Activated T-helper 2 cell treated with anti-CD3 and anti-CD28 coated beads, Interferon-gamma antibody, Interleukin-2, Interleukin-4, amounts not matched to agents 10 μg/mL and 5 μg/mL and 100 μg/mL, durations not matched to agents 14 hours and 24 hours and 36 hours (primary cell): ENCODE data around the gene ADGRG3. TPM values are rescaled to one million over a fixed set of nuclear protein-coding genes. Genes with fewer than 3 reads are reported as not detected.

Experiments used
- DNase-seq: peaks from one replicate; pipeline ENCODE4 v3.0.0; 2021; ENCODE audit warnings: low spot score
- H3K27ac Mint-ChIP-seq: one replicate; pipeline ENCODE4 v1.8.0; 2021; ENCODE audit warnings: mixed read lengths
- H3K27me3 Mint-ChIP-seq: one replicate; pipeline ENCODE4 v1.8.0; 2021; ENCODE audit warnings: low read depth, mixed read lengths
- H3K36me3 Mint-ChIP-seq: one replicate; pipeline ENCODE4 v1.8.0; 2021; ENCODE audit warnings: low read depth, mixed read lengths
- H3K4me1 Mint-ChIP-seq: one replicate; pipeline ENCODE4 v1.8.0; 2021; ENCODE audit warnings: low read depth, mixed read lengths
- H3K4me3 Mint-ChIP-seq: one replicate; pipeline ENCODE4 v1.8.0; 2021; ENCODE audit warnings: low read depth, mild to moderate bottlenecking, moderate library complexity, mixed read lengths
- H3K9me3 Mint-ChIP-seq: one replicate; pipeline ENCODE4 v1.8.0; 2021; ENCODE audit warnings: mixed read lengths
- intact Hi-C: fragments of 100-400 bp; cut with micrococcal nuclease; formaldehyde crosslinking; loops from one replicate; pipeline ENCODE4 v1.15.1; 2023
- total RNA-seq: library from RNA; stranded (reverse); gene quantifications from 2 replicates; pipeline ENCODE4 v1.2.3, GENCODE V29; 2022

ADGRG3 gene
- total RNA-seq, 1 donor from 2014 or later = not detected

- Mint-ChIP-seq H3K9me3 (no peaks in the 10 kb centered on the region), H3K36me3 (no peaks in the 10 kb centered on the region), H3K4me1 (no peaks in the 10 kb centered on the region), H3K27ac (no peak overlapping the region), H3K27me3 (peaks cover 11% of the 10 kb centered on the region), H3K4me3 (no peak overlapping the region)
- DNase-seq = no peak
- intact Hi-C loops = no loop called here
Measured at GRCh38 chr16:57676553-57677085, 8.5 kb downstream of the ADGRG3 start.

DNA sequence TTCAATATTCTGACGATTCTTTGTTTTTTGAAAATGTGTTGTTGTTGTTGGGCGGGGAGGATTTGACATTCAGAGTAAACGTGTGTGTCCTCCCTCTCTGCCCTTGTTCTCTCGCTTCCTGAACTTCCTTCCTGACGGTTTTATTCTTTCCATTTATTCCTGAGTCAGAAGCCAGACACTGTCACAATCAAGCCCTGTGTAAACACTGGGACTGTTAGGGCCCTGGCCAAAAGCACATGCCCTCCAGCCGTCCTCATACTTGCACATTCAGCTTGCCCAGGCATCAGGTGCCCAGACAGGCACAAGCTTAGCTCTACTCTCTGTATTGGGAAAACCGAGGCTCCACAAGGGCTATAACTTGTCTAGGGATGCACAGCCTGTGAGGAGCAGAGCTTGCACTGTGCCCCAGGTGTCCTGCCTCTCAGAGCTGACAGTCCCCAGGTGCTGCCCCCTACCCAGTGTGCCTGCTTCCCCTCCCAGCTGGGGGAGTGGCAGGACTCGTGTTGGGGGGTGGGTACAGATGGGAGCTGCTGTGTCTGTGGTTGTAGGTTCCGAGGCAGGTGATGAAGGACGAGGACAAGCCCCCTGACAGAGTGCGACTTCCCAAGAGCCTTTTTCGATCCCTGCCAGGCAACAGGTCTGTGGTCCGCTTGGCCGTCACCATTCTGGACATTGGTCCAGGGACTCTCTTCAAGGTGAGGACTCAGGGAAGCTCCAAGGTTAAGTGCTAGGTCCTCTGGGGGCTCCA lies 9.7 kb downstream of the ADGRG3 start:
- no peaks in the 10 kb centered on the region for H3K36me3 Mint-ChIP-seq
- no peaks in the 10 kb centered on the region for H3K9me3 Mint-ChIP-seq
- intact Hi-C loops = no loop called here
- H3K4me1 Mint-ChIP-seq = no peaks in the 10 kb centered on the region
- no peak overlapping the region for H3K4me3 Mint-ChIP-seq
- H3K27ac Mint-ChIP-seq = no peak overlapping the region
- DNase-seq = no peak
- peaks cover 11% of the 10 kb centered on the region for H3K27me3 Mint-ChIP-seq

- no peak overlapping the region for H3K4me3 Mint-ChIP-seq
- no peaks in the 10 kb centered on the region for H3K36me3 Mint-ChIP-seq
- no peaks in the 10 kb centered on the region for H3K9me3 Mint-ChIP-seq
- intact Hi-C loops = no loop called here
- H3K27me3 Mint-ChIP-seq = peaks cover 6% of the 10 kb centered on the region
- no peaks in the 10 kb centered on the region for H3K4me1 Mint-ChIP-seq
- H3K27ac Mint-ChIP-seq = no peak overlapping the region
- DNase-seq = no peak
Measured at GRCh38 chr16:57679016-57679415, 10.9 kb downstream of the ADGRG3 start.

- DNase-seq = no peak
- H3K9me3 Mint-ChIP-seq = no peaks in the 10 kb centered on the region
- peaks cover 5% of the 10 kb centered on the region for H3K27me3 Mint-ChIP-seq
- H3K36me3 Mint-ChIP-seq = no peaks in the 10 kb centered on the region
- H3K27ac Mint-ChIP-seq = no peak overlapping the region
- H3K4me1 Mint-ChIP-seq = no peaks in the 10 kb centered on the region
- intact Hi-C loops = no loop called here
- H3K4me3 Mint-ChIP-seq = no peak overlapping the region
Measured at GRCh38 chr16:57679767-57680482, 11.8 kb downstream of the ADGRG3 start.

DNA sequence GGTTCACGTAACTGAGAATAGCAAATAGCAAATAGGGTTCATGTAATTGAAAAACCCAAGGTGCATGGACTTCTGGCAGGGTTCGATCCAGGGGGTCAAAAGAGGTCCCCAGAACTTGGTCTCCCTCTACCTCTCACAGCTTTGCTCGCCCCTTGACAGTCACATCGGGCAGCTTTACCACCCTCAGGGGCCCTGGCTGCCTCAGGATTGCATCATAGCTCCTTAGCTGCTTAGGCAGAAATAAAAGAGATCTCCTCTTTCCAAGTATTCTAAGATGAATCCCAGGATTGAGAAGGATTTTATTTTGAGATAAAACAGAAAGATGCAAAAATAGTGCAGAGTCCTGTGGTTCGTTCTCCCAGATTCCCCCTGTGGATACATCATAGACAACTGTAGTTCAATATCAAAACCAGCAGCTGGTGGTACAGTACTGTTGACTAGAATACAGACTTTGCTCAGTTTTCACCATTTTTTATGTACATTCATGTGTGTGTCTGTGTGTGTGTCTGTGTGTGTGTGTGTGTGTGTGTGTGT lies 12.8 kb downstream of the ADGRG3 start:
- H3K36me3 Mint-ChIP-seq = no peaks in the 10 kb centered on the region
- H3K27ac Mint-ChIP-seq = no peak overlapping the region
- H3K4me3 Mint-ChIP-seq = no peak overlapping the region
- H3K9me3 Mint-ChIP-seq = no peaks in the 10 kb centered on the region
- H3K4me1 Mint-ChIP-seq = no peaks in the 10 kb centered on the region
- DNase-seq = no peak
- intact Hi-C loops = no loop called here
- peaks cover 2% of the 10 kb centered on the region for H3K27me3 Mint-ChIP-seq

DNA sequence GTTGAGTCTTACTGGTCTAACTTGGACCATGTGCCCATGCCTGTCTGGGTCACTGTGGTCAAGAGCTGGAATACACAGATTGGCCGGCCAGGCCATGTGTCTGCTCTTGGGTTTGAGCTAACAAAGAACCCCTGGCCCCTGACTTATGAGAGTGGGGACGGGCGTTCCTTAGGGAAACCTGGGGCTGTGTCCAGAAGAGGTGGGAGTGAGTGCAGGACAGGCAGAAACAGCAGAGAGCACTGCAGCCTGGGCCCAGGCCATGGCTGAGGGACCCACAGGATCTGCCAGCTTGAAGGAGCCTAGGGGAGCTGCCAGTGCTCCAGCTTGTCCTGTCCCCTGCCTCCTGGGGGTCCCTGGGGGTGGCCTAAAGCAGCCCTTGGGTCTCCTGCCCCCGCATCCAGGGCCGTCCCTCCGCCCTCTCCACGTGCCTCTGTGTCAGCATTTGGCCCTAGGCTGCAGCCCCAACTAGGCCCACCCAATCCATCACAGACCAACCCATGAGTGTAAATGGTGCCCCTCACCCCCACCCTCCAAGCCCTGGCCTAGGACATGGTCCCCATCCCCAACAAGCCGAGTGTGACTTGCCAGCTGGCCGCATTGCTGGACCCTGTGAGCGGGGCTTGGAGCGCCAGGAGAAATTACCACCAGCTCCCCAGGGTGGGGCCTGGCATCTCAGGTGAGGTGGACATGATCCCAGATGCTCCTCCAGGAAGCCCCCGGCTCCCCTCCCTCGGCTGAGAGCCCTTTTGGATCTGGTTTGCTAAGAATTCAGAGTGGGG lies 14.0 kb downstream of the ADGRG3 start:
- no peaks in the 10 kb centered on the region for H3K36me3 Mint-ChIP-seq
- intact Hi-C loops = no loop called here
- no peak overlapping the region for H3K27ac Mint-ChIP-seq
- no peak for DNase-seq
- H3K4me1 Mint-ChIP-seq = no peaks in the 10 kb centered on the region
- peaks cover 2% of the 10 kb centered on the region for H3K27me3 Mint-ChIP-seq
- H3K9me3 Mint-ChIP-seq = no peaks in the 10 kb centered on the region
- H3K4me3 Mint-ChIP-seq = no peak overlapping the region

- no peak overlapping the region for H3K27ac Mint-ChIP-seq
- no peak overlapping the region for H3K4me3 Mint-ChIP-seq
- no peaks in the 10 kb centered on the region for H3K9me3 Mint-ChIP-seq
- H3K27me3 Mint-ChIP-seq = no peaks in the 10 kb centered on the region
- intact Hi-C loops = no loop called here
- H3K4me1 Mint-ChIP-seq = no peaks in the 10 kb centered on the region
- no peak for DNase-seq
- H3K36me3 Mint-ChIP-seq = no peaks in the 10 kb centered on the region
Measured at GRCh38 chr16:57682809-57683635, 14.9 kb downstream of the ADGRG3 start.

DNA sequence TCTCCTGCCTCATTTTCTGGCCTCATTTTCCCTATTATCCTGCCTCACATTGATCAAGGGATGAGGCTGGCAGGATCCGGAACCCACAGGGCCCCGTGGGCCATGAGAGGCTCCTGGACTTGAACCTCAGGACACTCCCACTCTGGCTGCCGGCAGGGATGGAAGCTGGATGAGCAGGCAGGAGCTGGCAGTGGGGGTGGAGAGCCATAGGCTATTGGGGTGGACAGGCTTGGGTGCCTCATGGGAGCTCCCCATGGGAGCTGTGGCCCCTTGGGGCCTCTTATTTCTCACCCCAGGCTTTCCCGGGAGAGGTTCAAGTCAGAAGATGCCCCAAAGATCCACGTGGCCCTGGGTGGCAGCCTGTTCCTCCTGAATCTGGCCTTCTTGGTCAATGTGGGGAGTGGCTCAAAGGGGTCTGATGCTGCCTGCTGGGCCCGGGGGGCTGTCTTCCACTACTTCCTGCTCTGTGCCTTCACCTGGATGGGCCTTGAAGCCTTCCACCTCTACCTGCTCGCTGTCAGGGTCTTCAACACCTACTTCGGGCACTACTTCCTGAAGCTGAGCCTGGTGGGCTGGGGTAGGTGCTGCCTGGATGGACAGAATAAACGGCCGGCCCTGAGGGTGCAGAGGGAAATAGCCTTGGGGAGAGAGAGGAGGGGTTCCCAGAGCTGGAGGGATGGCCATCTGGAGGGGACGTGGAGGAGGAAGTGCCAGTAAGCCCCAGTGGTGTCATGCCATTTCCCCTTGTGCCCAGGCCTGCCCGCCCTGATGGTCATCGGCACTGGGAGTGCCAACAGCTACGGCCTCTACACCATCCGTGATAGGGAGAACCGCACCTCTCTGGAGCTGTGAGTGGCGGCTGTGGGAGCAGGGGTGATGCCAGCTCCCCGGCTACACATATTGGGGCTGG lies 15.8 kb downstream of the ADGRG3 start:
- H3K36me3 Mint-ChIP-seq = no peaks in the 10 kb centered on the region
- H3K27ac Mint-ChIP-seq = no peak overlapping the region
- no peaks in the 10 kb centered on the region for H3K27me3 Mint-ChIP-seq
- no peaks in the 10 kb centered on the region for H3K9me3 Mint-ChIP-seq
- intact Hi-C loops = no loop called here
- H3K4me3 Mint-ChIP-seq = no peak overlapping the region
- H3K4me1 Mint-ChIP-seq = no peaks in the 10 kb centered on the region
- no peak for DNase-seq

GRCh38 chr16:57684626-57685358 lies 16.7 kb downstream of the ADGRG3 start:
- DNase-seq = no peak
- H3K4me1 Mint-ChIP-seq = peaks cover 7% of the 10 kb centered on the region
- H3K9me3 Mint-ChIP-seq = no peaks in the 10 kb centered on the region
- intact Hi-C loops = loop anchor here (5.0 kb wide), 1 partner anchor 38 kb away; no protein-coding TSS in a partner anchor
- no peak overlapping the region for H3K4me3 Mint-ChIP-seq
- no peaks in the 10 kb centered on the region for H3K27me3 Mint-ChIP-seq
- H3K27ac Mint-ChIP-seq = no peak overlapping the region
- no peaks in the 10 kb centered on the region for H3K36me3 Mint-ChIP-seq

GRCh38 chr16:57685633-57686032 lies 17.5 kb downstream of the ADGRG3 start:
- H3K36me3 Mint-ChIP-seq = no peaks in the 10 kb centered on the region
- intact Hi-C loops = loop anchor here (5.0 kb wide), 1 partner anchor 37 kb away; no protein-coding TSS in a partner anchor
- H3K4me1 Mint-ChIP-seq = peaks cover 15% of the 10 kb centered on the region
- no peak overlapping the region for H3K4me3 Mint-ChIP-seq
- DNase-seq = no peak
- no peaks in the 10 kb centered on the region for H3K9me3 Mint-ChIP-seq
- H3K27ac Mint-ChIP-seq = no peak overlapping the region
- H3K27me3 Mint-ChIP-seq = no peaks in the 10 kb centered on the region

DNA sequence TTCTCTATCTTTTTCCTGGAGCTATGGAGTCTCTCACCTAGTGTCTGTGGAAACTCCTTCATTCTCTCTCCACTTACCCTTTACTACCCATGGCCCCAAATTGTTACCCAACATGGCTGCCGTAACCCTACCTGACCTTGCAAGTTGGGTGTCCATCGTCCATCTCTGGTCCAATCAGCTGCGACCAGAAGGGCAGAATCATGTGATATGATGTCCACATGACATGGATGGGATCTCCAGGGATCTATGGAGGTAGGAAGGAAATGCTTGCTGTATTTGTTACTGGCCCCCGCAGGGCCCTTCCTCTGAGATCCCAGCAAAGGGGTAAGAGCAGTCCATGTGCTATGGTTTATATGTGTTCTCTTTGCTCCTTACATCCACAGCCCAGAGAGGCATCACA lies 18.5 kb downstream of the ADGRG3 start:
- Mint-ChIP-seq H3K27me3 (peaks cover 2% of the 10 kb centered on the region), H3K4me3 (no peak overlapping the region)

More for the DNA sequence above, 18.5 kb downstream of the ADGRG3 start:
- intact Hi-C loops = loop anchor here (5.0 kb wide), 1 partner anchor 36 kb away; no protein-coding TSS in a partner anchor
- no peak overlapping the region for H3K27ac Mint-ChIP-seq
- H3K4me1 Mint-ChIP-seq = peaks cover 17% of the 10 kb centered on the region
- no peak for DNase-seq
- H3K36me3 Mint-ChIP-seq = no peaks in the 10 kb centered on the region
- no peaks in the 10 kb centered on the region for H3K9me3 Mint-ChIP-seq
